ENCODE results near the gene DCANP1.

Gene DCANP1

GRCh38 chr5:135457424-135458071, 10.4 kb upstream of the DCANP1 start:
- TF ChIP-seq POLR2A (IDR thresholded peaks at IDR 0.05; ENCODE audit: extremely low read depth, insufficient read length) (no peak), MYC (IDR thresholded peaks at IDR 0.05; ENCODE audit: low read depth, low read length) (0 out of 2 replicates have a peak, but pooled peaks have one; percentile 24), CTCF (IDR thresholded peaks at IDR 0.05; ENCODE audit: low read depth, low read length) (peak; percentile 92), MAX (IDR thresholded peaks at IDR 0.05; ENCODE audit: low read depth, low read length) (peak; percentile 29; the same call in 1 of the 2 replicates)
- peak; percentile 90 for DNase-seq (ENCODE audit: low read depth)
- peak overlapping the region; percentile 80 for H3K4me3 ChIP-seq (ENCODE audit: low read depth, low read length)

GRCh38 chr5:135456238-135457099, 9.3 kb upstream of the DCANP1 start:
- DNase-seq (ENCODE audit: low read depth) = peak; percentile 98
- TF ChIP-seq MAX (IDR thresholded peaks at IDR 0.05; ENCODE audit: low read depth, low read length) (peak; percentile 89), MYC (IDR thresholded peaks at IDR 0.05; ENCODE audit: low read depth, low read length) (peak; percentile 91), CTCF (IDR thresholded peaks at IDR 0.05; ENCODE audit: low read depth, low read length) (no peak), POLR2A (IDR thresholded peaks at IDR 0.05; ENCODE audit: extremely low read depth, insufficient read length) (peak; percentile 20)
- peak overlapping the region; percentile 80 for H3K4me3 ChIP-seq (ENCODE audit: low read depth, low read length)

- no peak overlapping the region for H3K4me3 ChIP-seq (ENCODE audit: low read depth, low read length)
- TF ChIP-seq CTCF (IDR thresholded peaks at IDR 0.05; ENCODE audit: low read depth, low read length) = no peak
- TF ChIP-seq POLR2A (IDR thresholded peaks at IDR 0.05; ENCODE audit: extremely low read depth, insufficient read length) = no peak
- TF ChIP-seq MAX (IDR thresholded peaks at IDR 0.05; ENCODE audit: low read depth, low read length) = no peak
- TF ChIP-seq MYC (IDR thresholded peaks at IDR 0.05; ENCODE audit: low read depth, low read length) = no peak
- no peak for DNase-seq (ENCODE audit: low read depth)
Observed at GRCh38 chr5:135455876-135456237, 8.7 kb upstream of the DCANP1 start.

- no peak for DNase-seq (ENCODE audit: low read depth)
- TF ChIP-seq MYC (IDR thresholded peaks at IDR 0.05; ENCODE audit: low read depth, low read length) (no peak), CTCF (IDR thresholded peaks at IDR 0.05; ENCODE audit: low read depth, low read length) (no peak), MAX (IDR thresholded peaks at IDR 0.05; ENCODE audit: low read depth, low read length) (no peak), POLR2A (IDR thresholded peaks at IDR 0.05; ENCODE audit: extremely low read depth, insufficient read length) (no peak)
- H3K4me3 ChIP-seq (ENCODE audit: low read depth, low read length) = no peak overlapping the region
Observed at GRCh38 chr5:135454946-135455345, 7.8 kb upstream of the DCANP1 start.

- TF ChIP-seq CTCF (IDR thresholded peaks at IDR 0.05; ENCODE audit: low read depth, low read length) (no peak), MAX (IDR thresholded peaks at IDR 0.05; ENCODE audit: low read depth, low read length) (no peak), POLR2A (IDR thresholded peaks at IDR 0.05; ENCODE audit: extremely low read depth, insufficient read length) (no peak), MYC (IDR thresholded peaks at IDR 0.05; ENCODE audit: low read depth, low read length) (no peak)
- DNase-seq (ENCODE audit: low read depth) = no peak
- no peak overlapping the region for H3K4me3 ChIP-seq (ENCODE audit: low read depth, low read length)
Observed at GRCh38 chr5:135453613-135454012, 6.5 kb upstream of the DCANP1 start.

Measured in NB4 (cell line).